GM23248 (cell line): ENCODE results near the gene SSPN. TPM values are rescaled to one million over a fixed set of nuclear protein-coding genes. Genes with fewer than 3 reads are reported as not detected.

Source experiments
- DNase-seq: peaks from one replicate; pipeline ENCODE4 v3.0.0-alpha.2; 2015
- H2AFZ ChIP-seq: fragments of 200-600 bp; sonication (generic); 2 replicates; pipeline ENCODE4 v1.6.1; 2016; ENCODE audit warnings: antibody characterized with exemption
- H3F3A ChIP-seq: fragments of 200-600 bp; sonication (generic); 2 replicates; pipeline ENCODE4 v1.6.1; 2016; ENCODE audit warnings: mild to moderate bottlenecking, antibody characterized with exemption, mixed run types; ENCODE audit not compliant: insufficient read depth
- H3K27ac ChIP-seq: fragments of 200-600 bp; sonication (generic); 2 replicates; pipeline ENCODE4 v1.5.1; 2016; ENCODE audit warnings: mild to moderate bottlenecking
- H3K27me3 ChIP-seq: fragments of 200-600 bp; sonication (generic); replicated peaks from 2 replicates; pipeline ENCODE4 v1.6.1; 2016; ENCODE audit warnings: mild to moderate bottlenecking; ENCODE audit not compliant: insufficient read depth
- H3K36me3 ChIP-seq: fragments of 200-600 bp; sonication (generic); 2 replicates; pipeline ENCODE4 v1.6.1; 2016; ENCODE audit warnings: low read depth, mild to moderate bottlenecking
- H3K4me1 ChIP-seq: fragments of 200-600 bp; sonication (generic); 2 replicates; pipeline ENCODE4 v1.6.1; 2016; ENCODE audit warnings: mild to moderate bottlenecking; ENCODE audit not compliant: insufficient read depth
- H3K4me2 ChIP-seq: fragments of 200-600 bp; sonication (generic); one replicate; pipeline ENCODE4 v1.6.1; 2016; ENCODE audit warnings: mild to moderate bottlenecking; ENCODE audit not compliant: unreplicated experiment
- H3K4me3 ChIP-seq: fragments of 200-600 bp; sonication (generic); 2 replicates; pipeline ENCODE4 v1.5.1; 2016; ENCODE audit warnings: mild to moderate bottlenecking
- H3K79me2 ChIP-seq: fragments of 200-600 bp; sonication (generic); 2 replicates; pipeline ENCODE4 v1.6.1; 2016; ENCODE audit warnings: mild to moderate bottlenecking; ENCODE audit not compliant: insufficient read depth
- H3K9ac ChIP-seq: fragments of 200-600 bp; sonication (generic); 2 replicates; pipeline ENCODE4 v1.6.1; 2016; ENCODE audit warnings: mild to moderate bottlenecking
- H3K9me2 ChIP-seq: fragments of 200-600 bp; sonication (generic); 2 replicates; pipeline ENCODE4 v1.6.1; 2016; ENCODE audit warnings: mixed run types, mild to moderate bottlenecking, moderate library complexity; ENCODE audit not compliant: insufficient read depth
- H3K9me3 ChIP-seq: fragments of 200-600 bp; sonication (generic); one replicate; pipeline ENCODE4 v1.6.1; 2017; ENCODE audit warnings: low read depth
- H4K20me1 ChIP-seq: fragments of 200-600 bp; sonication (generic); 2 replicates; pipeline ENCODE4 v1.6.0; 2016; ENCODE audit not compliant: insufficient read depth
- EZH2 ChIP-seq: fragments of 200-600 bp; sonication (generic); IDR thresholded peaks from 2 replicates; pipeline ENCODE4 v1.6.1; 2018; ENCODE audit warnings: antibody characterized with exemption, mild to moderate bottlenecking; ENCODE audit not compliant: insufficient read depth, poor library complexity, severe bottlenecking
- EZH2phosphoT487 ChIP-seq: fragments of 200-600 bp; sonication (generic); IDR thresholded peaks from 2 replicates; pipeline ENCODE4 v1.6.1; 2018; ENCODE audit warnings: antibody characterized with exemption, moderate library complexity, mild to moderate bottlenecking, low read depth; ENCODE audit not compliant: insufficient read depth
- WGBS, 2 experiments: methylation state at CpG; one replicate each; pipeline ENCODE4 v1.1.6; 2015 to 2017; ENCODE audit warnings: low lambda C conversion rate in 2 of 2, low coverage in 1 of 2; ENCODE audit errors: missing lambda C conversion rate in 2 of 2; 5-methylcytosine and 5-hydroxymethylcytosine counted together
- in situ Hi-C: fragments of 300-500 bp; cut with MboI; formaldehyde crosslinking; loops from 2 replicates; pipeline ENCODE4 v1.15.0; 2020
- polyA plus RNA-seq: library from polyadenylated mRNA; unstranded; fragments of >200 nt; fragmentation: Nextera tagmentation; extraction: Ambion mirVana; gene quantifications from 2 replicates; pipeline ENCODE4 v1.2.1, GENCODE V29; 2016
- total RNA-seq: library from RNA; depleted of rRNA; stranded (reverse); fragments of >200 nt; shearing (Covaris generic); gene quantifications from 2 replicates; pipeline ENCODE4 v1.2.3, GENCODE V29; 2014

Gene SSPN
- total and polyA plus RNA-seq, 2 experiments from 2014 or later = 12.5 to 22.0 TPM

GRCh38 chr12:26198742-26199141, 3.4 kb downstream of the SSPN start:
- H3K79me2 ChIP-seq = no peaks in the 10 kb centered on the region
- H3K4me2 ChIP-seq = peak overlapping the region; percentile 56
- peak overlapping the region; percentile 30 for H3K27ac ChIP-seq
- H3K36me3 ChIP-seq = no peaks in the 10 kb centered on the region
- H3K4me3 ChIP-seq = 0 out of 2 replicates have a peak overlapping the region, but pooled peaks have one; percentile 5
- H4K20me1 ChIP-seq = no peaks in the 10 kb centered on the region
- TF ChIP-seq EZH2phosphoT487 (no peak), EZH2 (no peak)
- H3K9ac ChIP-seq = peak overlapping the region; percentile 1; the same call in 1 of the 2 replicates
- 3 to 4% methylated on average over 4 of the region's 4 CpGs for WGBS, 2 experiments
- H3K27me3 ChIP-seq = no peaks in the 10 kb centered on the region
- in situ Hi-C loops = no loop called here
- no peaks in the 10 kb centered on the region for H3K9me2 ChIP-seq
- peak overlapping the region; percentile 46 for H2AFZ ChIP-seq
- H3F3A ChIP-seq = peaks cover 19% of the 10 kb centered on the region; the same call in 1 of the 2 replicates
- DNase-seq = peak; percentile 88
- peaks cover 25% of the 10 kb centered on the region for H3K4me1 ChIP-seq
- no peaks in the 10 kb centered on the region for H3K9me3 ChIP-seq

- Histone ChIP-seq H3K27me3 (no peaks in the 10 kb centered on the region), H3K9me2 (no peaks in the 10 kb centered on the region), H3K9me3 (no peaks in the 10 kb centered on the region), H3K79me2 (no peaks in the 10 kb centered on the region), H3K36me3 (no peaks in the 10 kb centered on the region), H3K9ac (no peak overlapping the region), H2AFZ (no peak overlapping the region), H3K4me3 (no peak overlapping the region), H4K20me1 (no peaks in the 10 kb centered on the region), H3K4me1 (peaks cover 11% of the 10 kb centered on the region), H3K4me2 (no peak overlapping the region), H3F3A (peaks cover 6% of the 10 kb centered on the region; the same call in 1 of the 2 replicates), H3K27ac (no peak overlapping the region)
- WGBS, 2 experiments = 84 to 85% methylated on average over 4 of the region's 4 CpGs
- no peak for DNase-seq
- in situ Hi-C loops = no loop called here
- TF ChIP-seq EZH2phosphoT487 (no peak), EZH2 (no peak)
Observed at GRCh38 chr12:26203167-26203780, 7.9 kb downstream of the SSPN start.

- peak; percentile 39 for DNase-seq
- Histone ChIP-seq H3K36me3 (no peaks in the 10 kb centered on the region), H4K20me1 (no peaks in the 10 kb centered on the region), H3K9me2 (no peaks in the 10 kb centered on the region), H3K4me3 (no peak overlapping the region), H3K9ac (no peak overlapping the region), H3F3A (no peaks in the 10 kb centered on the region), H3K27me3 (no peaks in the 10 kb centered on the region), H2AFZ (0 out of 2 replicates have a peak overlapping the region, but pooled peaks have one; percentile 36), H3K4me1 (no peaks in the 10 kb centered on the region), H3K4me2 (peak overlapping the region; percentile 11), H3K27ac (no peak overlapping the region), H3K79me2 (no peaks in the 10 kb centered on the region), H3K9me3 (no peaks in the 10 kb centered on the region)
- TF ChIP-seq EZH2 (no peak), EZH2phosphoT487 (no peak)
- WGBS, 2 experiments = 42% methylated on average over 9 of the region's 9 CpGs
- in situ Hi-C loops = no loop called here
Observed at GRCh38 chr12:26204612-26205289, 9.4 kb downstream of the SSPN start.

DNA sequence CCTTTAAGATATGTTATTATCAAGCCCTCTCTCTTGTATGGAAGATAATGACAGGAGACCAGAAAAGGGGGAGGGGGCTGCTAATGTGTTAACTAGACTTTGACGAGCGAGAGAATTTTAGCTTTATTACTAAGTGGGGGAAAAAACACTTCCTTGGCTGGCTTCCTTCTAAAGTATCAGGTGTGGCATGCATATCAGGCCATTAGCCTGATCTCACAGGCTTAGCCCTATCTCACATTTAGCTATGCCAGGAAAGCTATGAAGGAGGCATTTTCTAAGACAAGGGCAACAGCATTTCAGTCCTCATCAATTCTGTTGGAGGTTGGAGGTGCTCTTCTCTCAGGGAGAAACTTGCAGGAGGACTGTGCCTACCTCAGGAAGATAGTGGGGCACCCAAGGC, 9.9 kb downstream of the SSPN start:
- H3F3A ChIP-seq = no peaks in the 10 kb centered on the region
- no peaks in the 10 kb centered on the region for H4K20me1 ChIP-seq
- no peak overlapping the region for H2AFZ ChIP-seq
- in situ Hi-C loops = no loop called here
- no peaks in the 10 kb centered on the region for H3K27me3 ChIP-seq
- no peak for DNase-seq
- H3K4me2 ChIP-seq = no peak overlapping the region
- 97 to 98% methylated on average over 2 of the region's 2 CpGs for WGBS, 2 experiments
- H3K9me2 ChIP-seq = no peaks in the 10 kb centered on the region
- no peaks in the 10 kb centered on the region for H3K4me1 ChIP-seq
- H3K9ac ChIP-seq = no peak overlapping the region
- no peak overlapping the region for H3K4me3 ChIP-seq
- no peaks in the 10 kb centered on the region for H3K36me3 ChIP-seq
- no peak for TF ChIP-seq EZH2
- no peak for TF ChIP-seq EZH2phosphoT487
- H3K79me2 ChIP-seq = no peaks in the 10 kb centered on the region
- H3K27ac ChIP-seq = no peak overlapping the region
- no peaks in the 10 kb centered on the region for H3K9me3 ChIP-seq
